ENCODE measurements around the gene CANX. TPM values are rescaled to one million over a fixed set of nuclear protein-coding genes. Genes with fewer than 3 reads are reported as not detected.
"Not testable (repeated sequence)": the region's sequence is repeated elsewhere in the genome, so short reads cannot be mapped to it uniquely, and the experiment has no call there.

Gene CANX
- polyA plus RNA-seq: 100 to 1,000 TPM; 123 to 139 (median 135) TPM

GRCh38 chr5:179698935-179699615 lies at the start of gene CANX:
Gene CANX (plus strand): TSS chr5:179698967. CDS start chr5:179705682, 6,715 bp downstream.
- 0% methylated on average over 46 to 58 of the region's 58 CpGs for WGBS, 3 donors
- peak within 1 kb of the TSS; percentile 76 for H3K27ac ChIP-seq (ENCODE audit: low read depth, low read length)

- 69 to 75% (median 75%) methylated on average over 5 to 10 of the region's 10 CpGs for WGBS, 3 donors
- not testable (repeated sequence) for H3K27ac ChIP-seq (ENCODE audit: low read depth, low read length)
Measured at GRCh38 chr5:179649166-179649703, 49.5 kb upstream of the CANX start.

- WGBS, 3 donors: 92 to 100% (median 95%) methylated on average over 5 to 24 of the region's 26 CpGs
- H3K27ac ChIP-seq (ENCODE audit: low read depth, low read length): not testable (repeated sequence)
Measured at GRCh38 chr5:179650245-179650644, 48.5 kb upstream of the CANX start.

- not testable (repeated sequence) for H3K27ac ChIP-seq (ENCODE audit: low read depth, low read length)
- 61 to 86% (median 69%) methylated on average over 2 of the region's 2 CpGs for WGBS, 3 donors
Measured at GRCh38 chr5:179653135-179653534, 45.6 kb upstream of the CANX start.

GRCh38 chr5:179657302-179658178 lies 41.2 kb upstream of the CANX start:
- H3K27ac ChIP-seq (ENCODE audit: low read depth, low read length): not testable (repeated sequence)
- 20 to 100% (median 27%) methylated on average over 2 to 11 of the region's 50 CpGs for WGBS, 3 donors

- WGBS, 3 donors: 5 to 8% (median 8%) methylated on average over 10 of the region's 29 CpGs
- not testable (repeated sequence) for H3K27ac ChIP-seq (ENCODE audit: low read depth, low read length)
Measured at GRCh38 chr5:179658179-179658856, 40.4 kb upstream of the CANX start.

GRCh38 chr5:179661647-179662046 lies 37.1 kb upstream of the CANX start:
- WGBS, 3 donors: 91 to 99% (median 94%) methylated on average over 6 of the region's 6 CpGs
- H3K27ac ChIP-seq (ENCODE audit: low read depth, low read length): not testable (repeated sequence)

GRCh38 chr5:179668391-179668790 lies 30.4 kb upstream of the CANX start:
- WGBS, 3 donors: 49 to 57% (median 55%) methylated on average over 7 of the region's 7 CpGs
- H3K27ac ChIP-seq (ENCODE audit: low read depth, low read length): no peak overlapping the region

GRCh38 chr5:179678223-179679013 lies 20.3 kb upstream of the CANX start:
- no peak overlapping the region for H3K27ac ChIP-seq (ENCODE audit: low read depth, low read length)
- WGBS, 3 donors: 0 to 1% (median 0%) methylated on average over 76 to 78 of the region's 78 CpGs

- 23% methylated on average over 40 to 41 of the region's 41 CpGs for WGBS, 3 donors
- no peak overlapping the region for H3K27ac ChIP-seq (ENCODE audit: low read depth, low read length)
Measured at GRCh38 chr5:179679014-179679674, 19.6 kb upstream of the CANX start.

GRCh38 chr5:179680014-179680779 lies 18.6 kb upstream of the CANX start:
- H3K27ac ChIP-seq (ENCODE audit: low read depth, low read length): no peak overlapping the region
- 84 to 93% (median 86%) methylated on average over 9 of the region's 9 CpGs for WGBS, 3 donors

- H3K27ac ChIP-seq (ENCODE audit: low read depth, low read length): no peak within 1 kb of the TSS
- 89 to 91% (median 90%) methylated on average over 5 of the region's 5 CpGs for WGBS, 3 donors
Measured at GRCh38 chr5:179680780-179681401, 17.9 kb upstream of the CANX start, which contains the start of gene CBY3. Gene CBY3 (minus strand): TSS chr5:179681034. CDS start chr5:179680918, 116 bp downstream.

GRCh38 chr5:179689212-179689611 lies 9.6 kb upstream of the CANX start:
- 75 to 84% (median 82%) methylated on average over 9 of the region's 9 CpGs for WGBS, 3 donors
- not testable (repeated sequence) for H3K27ac ChIP-seq (ENCODE audit: low read depth, low read length)

- no peak overlapping the region for H3K27ac ChIP-seq (ENCODE audit: low read depth, low read length)
- WGBS, 3 donors: 67 to 93% (median 81%) methylated on average over 6 of the region's 6 CpGs
Measured at GRCh38 chr5:179694561-179694960, 4.2 kb upstream of the CANX start.

GRCh38 chr5:179696603-179697002 lies 2.2 kb upstream of the CANX start:
- 70 to 90% (median 80%) methylated on average over 3 of the region's 3 CpGs for WGBS, 3 donors
- H3K27ac ChIP-seq (ENCODE audit: low read depth, low read length): no peak overlapping the region

- WGBS, 3 donors: 94 to 99% (median 98%) methylated on average over 2 of the region's 2 CpGs
- no peak overlapping the region for H3K27ac ChIP-seq (ENCODE audit: low read depth, low read length)
Measured at GRCh38 chr5:179697108-179697507, 1.7 kb upstream of the CANX start.

All from adipose tissue (tissue), 3 donors.